Stimulated activated CD8-positive, alpha-beta memory T cell treated with anti-CD3 and anti-CD28 coated beads, Interleukin-15, amount 100 ng/mL, for 24 hours (primary cell): Measurements from ENCODE around the gene GKN1.

Experiments
- DNase-seq: peaks from one replicate; pipeline ENCODE4 v3.0.0-alpha.2; 2020; ENCODE audit warnings: low read depth

The GKN1 gene

GRCh38 chr2:69010437-69011194, 36.2 kb downstream of the GKN1 start:
- DNase-seq: no peak

GRCh38 chr2:69011611-69012157, 37.2 kb downstream of the GKN1 start:
- no peak for DNase-seq

GRCh38 chr2:69012310-69013141, 38.1 kb downstream of the GKN1 start:
- DNase-seq: no peak

GRCh38 chr2:69013142-69013839, 38.9 kb downstream of the GKN1 start, which contains the start of gene ANTXR1:
Gene ANTXR1, plus strand, starts transcription at chr2:69013179. Its CDS starts 321 bp downstream, at chr2:69013500.
- DNase-seq: no peak

- no peak for DNase-seq
Measured at GRCh38 chr2:69013840-69014821, 39.7 kb downstream of the GKN1 start.

- no peak for DNase-seq
Measured at GRCh38 chr2:69017080-69017479, 42.6 kb downstream of the GKN1 start.

GRCh38 chr2:69017835-69018234, 43.4 kb downstream of the GKN1 start:
- DNase-seq: no peak

GRCh38 chr2:69018678-69019095, 44.3 kb downstream of the GKN1 start:
- no peak for DNase-seq

- DNase-seq: no peak
Measured at GRCh38 chr2:69020496-69021426, 46.3 kb downstream of the GKN1 start.

- no peak for DNase-seq
Measured at GRCh38 chr2:69021727-69022126, 47.3 kb downstream of the GKN1 start.

- no peak for DNase-seq
Measured at GRCh38 chr2:69022548-69022947, 48.1 kb downstream of the GKN1 start.

- DNase-seq: no peak
Measured at GRCh38 chr2:69023236-69023635, 48.8 kb downstream of the GKN1 start.

- no peak for DNase-seq
Measured at GRCh38 chr2:69026026-69026425, 51.6 kb downstream of the GKN1 start.

GRCh38 chr2:69026691-69027459, 52.4 kb downstream of the GKN1 start:
- DNase-seq: no peak
